Measurements from ENCODE around the gene RMND1.
A peak's percentile ranks its signal among the peaks of the same experiment; 100 is the strongest.
"Not testable (repeated sequence)": the region's sequence is repeated elsewhere in the genome, so short reads cannot be mapped to it uniquely, and the experiment has no call there.

RMND1 gene

DNA sequence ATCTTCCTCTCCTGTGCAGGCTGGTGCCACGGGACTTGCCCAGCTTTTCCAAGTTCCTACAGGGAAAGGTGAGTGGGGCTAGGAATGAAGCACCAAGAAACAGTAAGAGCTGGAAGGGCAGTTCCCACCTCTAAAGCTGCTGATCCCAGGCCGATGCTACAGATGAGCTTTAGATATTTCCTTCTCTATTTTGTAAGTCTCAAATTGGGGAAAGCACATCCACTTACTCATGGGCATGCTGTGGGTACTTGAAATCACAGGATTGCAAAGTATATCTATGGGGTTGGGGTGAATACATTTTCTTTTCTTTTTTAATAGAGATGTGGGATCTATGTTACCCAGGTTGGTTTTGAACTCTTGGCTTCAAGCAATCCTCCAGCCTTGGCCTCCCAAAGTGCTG is 63.7 kb downstream of the RMND1 start:
- DNase-seq (ENCODE audit: low read depth), result no peak
- TF ChIP-seq, protein P1, sequence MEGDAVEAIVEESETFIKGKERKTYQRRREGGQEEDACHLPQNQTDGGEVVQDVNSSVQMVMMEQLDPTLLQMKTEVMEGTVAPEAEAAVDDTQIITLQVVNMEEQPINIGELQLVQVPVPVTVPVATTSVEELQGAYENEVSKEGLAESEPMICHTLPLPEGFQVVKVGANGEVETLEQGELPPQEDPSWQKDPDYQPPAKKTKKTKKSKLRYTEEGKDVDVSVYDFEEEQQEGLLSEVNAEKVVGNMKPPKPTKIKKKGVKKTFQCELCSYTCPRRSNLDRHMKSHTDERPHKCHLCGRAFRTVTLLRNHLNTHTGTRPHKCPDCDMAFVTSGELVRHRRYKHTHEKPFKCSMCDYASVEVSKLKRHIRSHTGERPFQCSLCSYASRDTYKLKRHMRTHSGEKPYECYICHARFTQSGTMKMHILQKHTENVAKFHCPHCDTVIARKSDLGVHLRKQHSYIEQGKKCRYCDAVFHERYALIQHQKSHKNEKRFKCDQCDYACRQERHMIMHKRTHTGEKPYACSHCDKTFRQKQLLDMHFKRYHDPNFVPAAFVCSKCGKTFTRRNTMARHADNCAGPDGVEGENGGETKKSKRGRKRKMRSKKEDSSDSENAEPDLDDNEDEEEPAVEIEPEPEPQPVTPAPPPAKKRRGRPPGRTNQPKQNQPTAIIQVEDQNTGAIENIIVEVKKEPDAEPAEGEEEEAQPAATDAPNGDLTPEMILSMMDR (conservative IDR thresholded peaks at IDR 0.05; ENCODE audit: low read length), result no peak
- H3K4me3 ChIP-seq (ENCODE audit: low read length), result no peak overlapping the region

DNA sequence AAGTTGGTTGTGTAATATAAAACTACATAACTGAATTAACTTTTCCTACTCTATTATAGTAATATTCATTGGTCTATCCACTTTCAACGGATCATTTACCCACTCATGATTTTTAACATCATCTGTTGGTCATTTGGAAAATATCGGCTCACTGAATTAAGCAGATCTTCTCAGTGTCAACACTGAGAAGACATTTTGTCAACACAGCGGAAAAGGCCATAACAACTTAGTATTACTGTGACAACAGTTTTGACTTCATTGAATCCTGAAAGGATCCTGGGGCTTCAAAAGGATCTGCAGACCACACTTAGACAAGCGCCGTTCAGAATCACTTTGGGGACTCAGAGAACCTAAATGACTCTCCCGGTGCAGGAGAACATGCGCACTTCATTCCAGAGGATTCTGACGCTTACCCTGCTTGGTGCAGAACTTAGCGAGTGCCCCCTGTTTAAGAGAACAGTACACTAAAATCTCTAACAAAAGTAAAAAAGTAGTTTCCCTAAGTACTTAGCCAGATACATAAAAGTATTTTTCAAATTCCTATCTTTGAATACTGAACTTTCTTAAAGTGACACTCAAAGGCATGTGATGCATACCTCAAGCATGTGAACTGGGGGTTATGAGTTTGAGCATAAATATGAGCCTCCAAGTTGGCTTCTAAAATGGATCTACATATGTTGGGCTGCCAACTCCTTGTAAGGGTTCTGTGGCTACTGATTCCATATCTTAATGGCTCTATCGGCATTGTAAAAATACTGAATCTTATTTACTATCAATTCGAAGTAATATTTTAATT is 64.6 kb downstream of the RMND1 start:
- no peak overlapping the region for H3K4me3 ChIP-seq (ENCODE audit: low read length)
- TF ChIP-seq, protein P1 (conservative IDR thresholded peaks at IDR 0.05; ENCODE audit: low read length), result no peak
- peak; percentile 73 for DNase-seq (ENCODE audit: low read depth)

DNA sequence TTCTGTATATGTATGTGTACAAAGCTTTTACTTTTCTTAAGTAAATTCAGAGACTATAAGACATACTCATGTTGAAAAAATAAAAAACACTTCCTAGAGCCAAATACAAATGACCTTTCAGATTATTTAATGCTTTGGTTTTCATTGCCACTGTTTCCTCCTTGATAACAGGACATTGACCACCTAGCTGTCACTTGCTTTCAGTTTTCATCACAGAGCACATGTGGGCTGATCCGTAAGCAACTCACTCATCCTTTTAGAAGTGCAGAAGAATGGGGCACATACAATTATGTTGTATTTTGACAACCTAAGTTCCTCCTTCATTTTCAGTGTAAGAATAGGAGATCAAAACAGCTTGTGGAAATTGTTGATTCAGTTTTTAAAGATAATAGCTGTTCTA is 66.7 kb downstream of the RMND1 start:
- no peak for DNase-seq (ENCODE audit: low read depth)
- H3K4me3 ChIP-seq (ENCODE audit: low read length), result no peak overlapping the region
- TF ChIP-seq, protein P1 (conservative IDR thresholded peaks at IDR 0.05; ENCODE audit: low read length), result no peak

DNA sequence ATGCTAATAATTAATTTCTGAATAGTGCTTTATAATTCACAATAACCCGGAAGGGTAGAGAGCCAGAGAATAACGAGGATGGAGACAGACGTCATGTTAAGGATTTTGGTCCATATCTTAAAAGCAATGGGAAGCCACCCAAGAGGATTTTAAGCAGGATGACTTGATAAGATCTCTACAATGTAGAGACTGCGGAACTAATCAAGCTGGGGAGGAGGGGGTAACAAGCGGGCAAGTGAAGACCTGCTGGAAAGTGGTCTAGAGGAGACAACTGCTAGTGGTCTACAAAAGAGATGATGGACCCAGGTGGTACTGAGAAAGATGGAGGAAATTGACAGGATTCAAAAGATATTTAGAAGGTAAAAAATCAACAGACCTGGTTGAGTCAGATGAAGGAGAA is 67.8 kb downstream of the RMND1 start:
- TF ChIP-seq, protein P1 (conservative IDR thresholded peaks at IDR 0.05; ENCODE audit: low read length), result no peak
- H3K4me3 ChIP-seq (ENCODE audit: low read length), result no peak overlapping the region
- DNase-seq (ENCODE audit: low read depth), result no peak

DNA sequence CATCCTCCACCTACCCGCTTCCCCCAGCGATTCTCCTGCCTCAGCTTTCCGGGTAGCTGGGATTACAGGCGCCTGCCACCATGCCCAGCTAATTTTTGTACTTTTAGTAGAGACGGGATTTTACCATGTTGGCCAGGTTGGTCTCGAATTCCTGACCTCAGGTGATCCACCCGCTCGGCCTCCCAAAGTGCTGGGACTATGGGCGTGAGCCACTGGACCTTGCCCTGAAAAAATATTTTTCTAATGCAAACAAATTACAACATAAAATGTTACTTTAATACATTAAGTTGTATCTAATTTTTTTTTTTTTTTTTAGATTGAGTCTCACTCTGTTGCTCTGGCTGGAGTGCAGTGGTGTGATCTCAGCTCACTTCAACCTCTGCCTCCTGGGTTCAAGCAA is 69.3 kb downstream of the RMND1 start:
- H3K4me3 ChIP-seq (ENCODE audit: low read length); DNase-seq (ENCODE audit: low read depth): not testable (repeated sequence)

DNA sequence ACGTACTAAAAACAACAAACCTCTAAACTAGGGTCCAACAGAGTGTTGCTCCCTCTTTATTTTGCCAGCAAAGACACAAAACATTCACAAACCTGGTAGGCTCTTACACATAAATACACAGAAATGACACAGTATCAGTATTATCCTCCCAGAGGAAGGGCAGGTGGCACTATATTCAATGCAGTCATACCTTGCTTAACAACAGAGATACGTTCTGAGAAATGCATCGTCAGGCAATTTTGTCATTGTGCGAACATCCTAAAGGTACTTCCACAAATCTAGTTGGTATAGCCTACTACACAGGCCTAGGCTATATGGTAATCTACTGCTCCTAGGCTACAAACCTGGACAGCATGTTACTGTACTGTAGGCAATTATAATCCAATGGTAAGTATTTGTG is 70.2 kb downstream of the RMND1 start:
- DNase-seq (ENCODE audit: low read depth), result no peak
- TF ChIP-seq, protein P1 (conservative IDR thresholded peaks at IDR 0.05; ENCODE audit: low read length), result no peak
- H3K4me3 ChIP-seq (ENCODE audit: low read length), result no peak overlapping the region

DNA sequence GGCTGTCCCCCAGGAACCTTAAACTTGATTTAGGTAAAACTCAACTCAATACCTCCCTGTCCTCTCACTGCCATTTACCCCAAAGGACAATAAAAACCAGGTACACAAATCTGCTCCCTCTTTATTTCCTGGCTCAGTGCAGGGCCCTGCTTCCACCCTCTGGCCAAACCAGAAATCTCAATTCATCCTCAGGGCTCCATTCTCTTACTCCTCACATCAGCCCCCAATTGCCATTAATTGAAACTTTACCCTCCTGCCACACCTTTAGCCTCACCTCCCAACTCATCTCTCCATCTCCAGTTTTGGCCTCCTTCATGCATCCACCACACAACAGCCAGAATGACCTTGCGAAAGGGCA is 71.1 kb downstream of the RMND1 start:
- H3K4me3 ChIP-seq (ENCODE audit: low read length), result no peak overlapping the region
- TF ChIP-seq, protein P1 (conservative IDR thresholded peaks at IDR 0.05; ENCODE audit: low read length), result no peak
- DNase-seq (ENCODE audit: low read depth), result no peak

Measured in AG10803 (cell line).